MCF 10A (cell line): ENCODE data around the gene ZKSCAN7. TPM values are rescaled to one million over a fixed set of nuclear protein-coding genes. Genes with fewer than 3 reads are reported as not detected.

Experiments used
- BruUV-seq: library from RNA; stranded (reverse); fragments of 400-500 nt; replicated peaks from 2 replicates; lab custom pipeline; 2021; lab: Mats Ljungman, UMichigan
- CTCF ChIA-PET: fragments of 300-600 bp; sonication (Branson Sonifier 250); formaldehyde crosslinking; extraction: SDS; loops from one replicate; lab custom pipeline; 2021; ENCODE audit warnings: antibody characterized with exemption, inconsistent platforms; lab: Yijun Ruan, JAX
- POLR2A ChIA-PET: fragments of 300-600, 350-650 bp; sonication (Branson Sonifier 250); formaldehyde crosslinking; extraction: SDS; loops from one replicate; lab custom pipeline; 2020; ENCODE audit warnings: antibody characterized with exemption, inconsistent platforms; lab: Yijun Ruan, JAX
- DNase-seq: peaks from one replicate; pipeline ENCODE4 v3.0.0-alpha.2; 2018; ENCODE audit not compliant: unreplicated experiment
- H3K27ac Mint-ChIP-seq: one replicate; pipeline ENCODE4 v1.8.0; 2022; ENCODE audit warnings: mild to moderate bottlenecking, low read depth, mixed read lengths; ENCODE audit not compliant: unreplicated experiment
- H3K27me3 Mint-ChIP-seq: one replicate; pipeline ENCODE4 v1.8.0; 2022; ENCODE audit warnings: mixed read lengths; ENCODE audit not compliant: insufficient read depth, unreplicated experiment
- H3K36me3 Mint-ChIP-seq: one replicate; pipeline ENCODE4 v1.8.0; 2022; ENCODE audit warnings: mild to moderate bottlenecking, moderate library complexity, mixed read lengths; ENCODE audit not compliant: insufficient read depth, unreplicated experiment
- H3K4me1 Mint-ChIP-seq: one replicate; pipeline ENCODE4 v1.8.0; 2022; ENCODE audit warnings: mixed read lengths; ENCODE audit not compliant: insufficient read depth, unreplicated experiment
- H3K4me3 Mint-ChIP-seq: one replicate; pipeline ENCODE4 v1.8.0; 2022; ENCODE audit warnings: mild to moderate bottlenecking, moderate library complexity, mixed read lengths; ENCODE audit not compliant: unreplicated experiment
- H3K9me3 Mint-ChIP-seq: one replicate; pipeline ENCODE4 v1.8.0; 2022; ENCODE audit warnings: mixed read lengths; ENCODE audit not compliant: unreplicated experiment
- CTCF ChIP-seq: fragments of 200-600 bp; IDR thresholded peaks from one replicate; pipeline ENCODE4 v1.8.0; 2022; ENCODE audit warnings: antibody characterized with exemption, mild to moderate bottlenecking; ENCODE audit not compliant: unreplicated experiment
- intact Hi-C: fragments of 100-400 bp; cut with micrococcal nuclease; formaldehyde crosslinking; loops from 2 replicates; pipeline ENCODE4 v1.14.1; 2022
- total RNA-seq: library from RNA; stranded (reverse); gene quantifications from 2 replicates; pipeline ENCODE4 v1.2.3, GENCODE V29; 2022

The ZKSCAN7 gene
- total RNA-seq, 1 experiment from 2014 or later, result not detected

DNA sequence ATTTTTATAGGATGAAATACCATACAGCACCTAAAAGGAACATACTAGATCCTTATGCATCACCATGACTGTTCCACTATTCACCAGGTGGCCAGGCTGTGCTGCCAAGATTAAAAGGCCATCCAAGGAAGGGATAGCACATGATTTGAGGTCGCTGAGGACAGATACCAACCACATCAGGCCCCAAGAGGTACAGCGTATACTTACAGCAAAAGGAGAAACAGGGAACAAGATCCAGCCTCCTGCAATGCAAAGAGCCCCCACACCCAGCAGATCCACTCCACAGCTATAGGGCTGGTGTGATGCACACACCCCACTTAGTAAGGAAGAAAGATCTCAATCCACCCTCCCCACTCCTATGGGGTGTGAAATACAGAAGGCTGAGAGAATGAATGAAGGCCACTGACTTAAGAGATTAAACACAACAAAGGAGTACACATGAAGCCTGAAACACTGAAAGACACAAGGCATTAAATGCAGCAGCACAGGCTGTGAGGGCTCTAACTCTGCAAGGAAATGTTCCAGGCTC, 45.5 kb upstream of the ZKSCAN7 start:
- BruUV-seq, result no TSS peak
- H3K4me1 Mint-ChIP-seq, result peaks cover 10% of the 10 kb centered on the region
- no peaks in the 10 kb centered on the region for H3K27me3 Mint-ChIP-seq
- peak overlapping the region; percentile 94 for H3K4me3 Mint-ChIP-seq
- H3K9me3 Mint-ChIP-seq, result no peaks in the 10 kb centered on the region
- CTCF ChIA-PET, result no interaction called here
- no peak for TF ChIP-seq CTCF
- DNase-seq, result peak; percentile 6
- POLR2A ChIA-PET, result interaction anchor here (1.0 to 2.8 kb wide), 6 partner anchors 10 to 139 kb away, joined by 3 to 24 read pairs (median 6); partner anchors contain the start of genes ZNF197 and ZNF35
- peak overlapping the region; percentile 94 for H3K27ac Mint-ChIP-seq
- intact Hi-C loops, result no loop called here
- no peaks in the 10 kb centered on the region for H3K36me3 Mint-ChIP-seq

GRCh38 chr3:44510000-44510368, 45.0 kb upstream of the ZKSCAN7 start:
- Mint-ChIP-seq H3K4me1 (peaks cover 10% of the 10 kb centered on the region), H3K4me3 (peak overlapping the region; percentile 94), H3K36me3 (no peaks in the 10 kb centered on the region), H3K27me3 (no peaks in the 10 kb centered on the region), H3K9me3 (no peaks in the 10 kb centered on the region), H3K27ac (peak overlapping the region; percentile 94)
- POLR2A ChIA-PET, result interaction anchor here (0.9 to 2.8 kb wide), 12 partner anchors 9 to 251 kb away, joined by 3 to 27 read pairs (median 7); partner anchors contain the start of genes KIAA1143, KIF15, TCAIM and ZNF197
- TSS peak; percentile 56 for BruUV-seq
- DNase-seq, result peak; percentile 20
- TF ChIP-seq CTCF, result no peak
- intact Hi-C loops, result loop anchor here (5.0 kb wide), 1 partner anchor 188 kb away; no protein-coding TSS in a partner anchor
- CTCF ChIA-PET, result no interaction called here

- peak overlapping the region; percentile 94 for H3K27ac Mint-ChIP-seq
- no peaks in the 10 kb centered on the region for H3K9me3 Mint-ChIP-seq
- POLR2A ChIA-PET, result interaction anchor here (0.7 to 2.8 kb wide), 17 partner anchors 8 to 416 kb away, joined by 3 to 27 read pairs (median 6); partner anchors contain the start of genes KIAA1143, KIF15, TCAIM and ZNF197
- CTCF ChIA-PET, result interaction anchor here (0.6 to 0.8 kb wide), 4 partner anchors 22 to 529 kb away, joined by 3 read pairs; no protein-coding TSS in a partner anchor
- H3K4me3 Mint-ChIP-seq, result peak overlapping the region; percentile 94
- TF ChIP-seq CTCF, result no peak
- intact Hi-C loops, result loop anchor here (5.0 kb wide), 1 partner anchor 189 kb away; no protein-coding TSS in a partner anchor
- H3K36me3 Mint-ChIP-seq, result no peaks in the 10 kb centered on the region
- H3K27me3 Mint-ChIP-seq, result no peaks in the 10 kb centered on the region
- peaks cover 10% of the 10 kb centered on the region for H3K4me1 Mint-ChIP-seq
- BruUV-seq, result TSS peak; percentile 71
- DNase-seq, result peak; percentile 3
Observed at GRCh38 chr3:44511238-44511566, 43.8 kb upstream of the ZKSCAN7 start.

DNA sequence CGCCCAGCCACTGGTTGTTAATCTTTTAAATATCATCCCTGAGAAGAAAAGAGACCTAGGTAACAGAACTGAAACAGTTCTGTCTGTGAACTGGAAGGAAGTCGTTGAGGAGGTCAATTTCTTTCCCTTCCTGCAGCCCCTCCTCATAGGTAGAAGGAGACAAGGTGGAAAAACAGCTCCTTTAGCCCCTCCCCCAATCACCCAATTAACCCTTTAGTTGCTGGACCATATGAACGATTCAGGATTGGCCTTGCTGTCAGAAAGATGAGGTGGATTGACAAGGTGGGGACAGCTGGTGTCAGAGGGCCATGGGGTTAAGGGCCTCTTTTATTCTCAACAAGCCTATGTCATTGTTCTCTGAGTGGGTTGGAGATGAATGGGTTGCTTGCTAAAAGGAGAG, 41.5 kb upstream of the ZKSCAN7 start:
- ChIA-PET POLR2A (no interaction called here), CTCF (interaction anchor here (0.6 kb wide), 2 partner anchors 405 to 525 kb away, joined by 3 read pairs; no protein-coding TSS in a partner anchor)
- Mint-ChIP-seq H3K27me3 (no peaks in the 10 kb centered on the region), H3K27ac (no peak overlapping the region), H3K9me3 (no peaks in the 10 kb centered on the region), H3K4me3 (no peak overlapping the region), H3K4me1 (peaks cover 10% of the 10 kb centered on the region), H3K36me3 (no peaks in the 10 kb centered on the region)
- DNase-seq, result no peak
- intact Hi-C loops, result loop anchor here (5.0 kb wide), 1 partner anchor 191 kb away; no protein-coding TSS in a partner anchor
- BruUV-seq, result no TSS peak
- TF ChIP-seq CTCF, result no peak
